Neural cell (in vitro differentiated cells): Measurements from ENCODE around the gene LNX1. TPM values are rescaled to one million over a fixed set of nuclear protein-coding genes. Genes with fewer than 3 reads are reported as not detected.

Source experiments
- H2AFZ ChIP-seq: fragments of 200-600, 300-800 bp; sonication (generic), shearing (Covaris generic); 2 replicates; pipeline ENCODE4 v1.6.0; 2014; ENCODE audit warnings: low read depth, mild to moderate bottlenecking, antibody characterized with exemption, low read length, moderate library complexity
- H3F3A ChIP-seq: fragments of 200-600 bp; shearing (Covaris generic); 2 replicates; pipeline ENCODE4 v1.6.1; 2016; ENCODE audit warnings: mild to moderate bottlenecking, moderate library complexity, mixed read lengths, antibody characterized with exemption, low read length; ENCODE audit not compliant: insufficient read depth, poor library complexity, severe bottlenecking
- H3K27ac ChIP-seq: fragments of 200-600, 300-800 bp; sonication (generic), shearing (Covaris generic); 2 replicates; pipeline ENCODE4 v1.5.1; 2014; ENCODE audit warnings: mild to moderate bottlenecking, low read length, moderate library complexity
- H3K27me3 ChIP-seq: fragments of 300-800, 200-600 bp; sonication (generic), shearing (Covaris generic); 2 replicates; pipeline ENCODE4 v1.6.0; 2014; ENCODE audit warnings: mild to moderate bottlenecking, low read depth, low read length, moderate library complexity; ENCODE audit not compliant: insufficient read depth
- H3K36me3 ChIP-seq: fragments of 300-800, 200-600 bp; sonication (generic), shearing (Covaris generic); 2 replicates; pipeline ENCODE4 v1.5.1; 2014; ENCODE audit warnings: mild to moderate bottlenecking, antibody characterized with exemption, low read length, moderate library complexity; ENCODE audit not compliant: insufficient read depth
- H3K4me2 ChIP-seq: fragments of 300-800, 200-600 bp; sonication (generic), shearing (Covaris generic); 2 replicates; pipeline ENCODE4 v1.6.0; 2014; ENCODE audit warnings: mild to moderate bottlenecking, low read length
- H3K4me3 ChIP-seq: fragments of 300-800, 200-600 bp; sonication (generic), shearing (Covaris generic); 2 replicates; pipeline ENCODE4 v1.5.1; 2014; ENCODE audit warnings: mild to moderate bottlenecking, low read length, moderate library complexity
- H3K79me2 ChIP-seq: fragments of 200-600 bp; shearing (Covaris generic); replicated peaks from 2 replicates; pipeline ENCODE4 v1.6.0; 2014; ENCODE audit warnings: mild to moderate bottlenecking, low read length, moderate library complexity; ENCODE audit not compliant: insufficient read depth
- H3K9ac ChIP-seq: fragments of 300-800, 200-600 bp; sonication (generic), shearing (Covaris generic); 2 replicates; pipeline ENCODE4 v1.6.1; 2016; ENCODE audit warnings: mild to moderate bottlenecking, low read length, mixed read lengths
- H3K9me2 ChIP-seq: fragments of 200-600 bp; shearing (Covaris generic); 2 replicates; pipeline ENCODE4 v1.6.1; 2016; ENCODE audit warnings: mild to moderate bottlenecking, low read length, mixed read lengths; ENCODE audit not compliant: insufficient read depth
- H3K9me3 ChIP-seq: fragments of 200-600, 300-800 bp; sonication (generic), shearing (Covaris generic); 2 replicates; pipeline ENCODE4 v1.6.1; 2016; ENCODE audit warnings: mild to moderate bottlenecking, mixed run types, low read length, moderate library complexity, mixed read lengths
- H4K20me1 ChIP-seq: fragments of 200-600 bp; shearing (Covaris generic); 2 replicates; pipeline ENCODE4 v1.6.1; 2016; ENCODE audit warnings: mild to moderate bottlenecking, mixed run types; ENCODE audit not compliant: insufficient read depth
- CTCF ChIP-seq: fragments of 450-650 bp; IDR thresholded peaks from 2 replicates; pipeline ENCODE4 v1.5.1; 2014; ENCODE audit warnings: antibody characterized with exemption, mild to moderate bottlenecking, moderate library complexity; ENCODE audit not compliant: poor library complexity, severe bottlenecking
- EP300 ChIP-seq: fragments of 450-650 bp; conservative IDR thresholded peaks from 2 replicates; pipeline ENCODE4 v1.6.1; 2014; ENCODE audit warnings: antibody characterized with exemption, mild to moderate bottlenecking, moderate library complexity; ENCODE audit not compliant: poor library complexity, severe bottlenecking
- EZH2 ChIP-seq: fragments of 200-600, 300-800 bp; shearing (Covaris generic), sonication (generic); IDR thresholded peaks from 2 replicates; pipeline ENCODE4 v1.6.1; 2014; ENCODE audit warnings: antibody characterized with exemption, low read length, borderline replicate concordance, mild to moderate bottlenecking; ENCODE audit not compliant: insufficient read depth, poor library complexity, severe bottlenecking
- MXI1 ChIP-seq: fragments of 450-650 bp; conservative IDR thresholded peaks from 2 replicates; pipeline ENCODE4 v1.6.1; 2014; ENCODE audit warnings: antibody characterized with exemption, mild to moderate bottlenecking; ENCODE audit not compliant: poor library complexity, severe bottlenecking
- POLR2AphosphoS5 ChIP-seq: IDR thresholded peaks from 2 replicates; pipeline ENCODE4 v1.6.1; 2012
- RAD21 ChIP-seq: fragments of 450-650 bp; conservative IDR thresholded peaks from 2 replicates; pipeline ENCODE4 v1.6.1; 2014; ENCODE audit warnings: antibody characterized with exemption, mild to moderate bottlenecking, moderate library complexity
- REST ChIP-seq: IDR thresholded peaks from 2 replicates; pipeline ENCODE4 v1.6.1; 2012; ENCODE audit warnings: borderline replicate concordance
- SMC3 ChIP-seq: fragments of 450-650 bp; conservative IDR thresholded peaks from 2 replicates; pipeline ENCODE4 v1.6.1; 2014; ENCODE audit warnings: antibody characterized with exemption, mild to moderate bottlenecking, moderate library complexity; ENCODE audit not compliant: poor library complexity
- TAF1 ChIP-seq: IDR thresholded peaks from 2 replicates; pipeline ENCODE4 v1.6.1; 2012; ENCODE audit warnings: low read depth
- polyA plus RNA-seq: library from polyadenylated mRNA; depleted of rRNA; stranded (reverse); fragments of >200 nt; gene quantifications from 2 replicates; pipeline ENCODE4 v1.2.3, GENCODE V29; 2014

LNX1 gene
- polyA plus RNA-seq, 1 donor from 2014 or later = 3.4 TPM

- Histone ChIP-seq H3F3A (no peaks in the 10 kb centered on the region), H3K4me2 (no peak overlapping the region)
Measured at GRCh38 chr4:53586121-53586816, 5.0 kb downstream of the LNX1 start.

DNA sequence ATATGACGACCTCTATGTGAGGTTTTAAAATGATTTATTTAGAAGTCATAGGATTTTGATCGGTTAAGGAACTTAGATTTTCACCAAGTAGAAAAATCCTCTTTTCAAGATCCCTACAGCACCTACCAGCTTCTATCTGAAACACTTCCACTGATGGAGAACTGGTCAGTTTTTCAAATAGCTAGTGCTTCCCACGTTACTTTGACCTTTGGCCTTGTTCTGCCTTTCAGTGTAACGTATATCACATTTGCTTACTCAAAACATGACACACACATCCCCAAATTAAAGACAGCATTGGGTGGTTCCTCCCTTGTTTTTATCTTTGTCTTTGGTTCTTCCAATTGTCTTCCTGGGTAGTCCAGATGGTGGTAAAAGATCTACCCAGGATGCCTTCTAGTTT is 6.6 kb downstream of the LNX1 start:
- Histone ChIP-seq H3K79me2 (no peaks in the 10 kb centered on the region), H3K36me3 (no peaks in the 10 kb centered on the region), H3K4me3 (no peak overlapping the region), H2AFZ (no peak overlapping the region), H3K9me2 (no peaks in the 10 kb centered on the region), H3K9ac (no peak overlapping the region), H3K4me2 (no peak overlapping the region), H3K27me3 (no peaks in the 10 kb centered on the region), H4K20me1 (no peaks in the 10 kb centered on the region), H3F3A (no peaks in the 10 kb centered on the region), H3K9me3 (no peaks in the 10 kb centered on the region), H3K27ac (no peak overlapping the region)
- TF ChIP-seq RAD21 = no peak
- TF ChIP-seq SMC3 = no peak
- no peak for TF ChIP-seq MXI1
- TF ChIP-seq TAF1 = no peak
- no peak for TF ChIP-seq REST

More at GRCh38 chr4:53586121-53586816, 5.0 kb downstream of the LNX1 start:
- no peak overlapping the region for H3K27ac ChIP-seq
- H3K9me2 ChIP-seq = no peaks in the 10 kb centered on the region
- H2AFZ ChIP-seq = no peak overlapping the region
- H3K4me3 ChIP-seq = no peak overlapping the region
- no peaks in the 10 kb centered on the region for H4K20me1 ChIP-seq
- no peak for TF ChIP-seq EZH2
- TF ChIP-seq RAD21 = no peak
- no peak for TF ChIP-seq TAF1
- TF ChIP-seq MXI1 = no peak
- no peak for TF ChIP-seq SMC3
- peak; percentile 83 for TF ChIP-seq EP300
- TF ChIP-seq REST = no peak
- peak; percentile 47 for TF ChIP-seq POLR2AphosphoS5
- no peak for TF ChIP-seq CTCF
- H3K9me3 ChIP-seq = no peaks in the 10 kb centered on the region
- H3K36me3 ChIP-seq = no peaks in the 10 kb centered on the region
- no peaks in the 10 kb centered on the region for H3K27me3 ChIP-seq
- no peak overlapping the region for H3K9ac ChIP-seq
- H3K79me2 ChIP-seq = no peaks in the 10 kb centered on the region
